GM12878 (cell line): Measurements from ENCODE around the gene IARS2. TPM values are rescaled to one million over a fixed set of nuclear protein-coding genes. Genes with fewer than 3 reads are reported as not detected.

ENCODE experiments used
- ATAC-seq: fragments of 200-7000 bp; cut with Tn5 transposase; 3 replicates; pipeline ENCODE4 v1.9.1; 2020; ENCODE audit warnings: mild to moderate bottlenecking, moderate library complexity
- BruUV-seq: library from RNA; stranded (reverse); fragments of 400-500 nt; replicated peaks from 2 replicates; lab custom pipeline; 2021; lab: Mats Ljungman, UMichigan
- CTCF ChIA-PET: fragments of 300-600 bp; sonication (Branson Sonifier 250); formaldehyde crosslinking; extraction: SDS; loops from one replicate; lab custom pipeline; 2021; ENCODE audit warnings: inconsistent platforms; lab: Yijun Ruan, JAX
- POLR2A ChIA-PET: fragments of 350-600 bp; formaldehyde crosslinking; extraction: SDS; loops from one replicate; lab custom pipeline; 2021; ENCODE audit warnings: inconsistent platforms; lab: Charles Lee
- RAD21 ChIA-PET: fragments of 300-600 bp; sonication (Branson Sonifier 250); formaldehyde crosslinking; loops from one replicate; lab custom pipeline; 2023; ENCODE audit warnings: antibody characterized with exemption; ENCODE audit not compliant: unreplicated experiment; lab: Charles Lee
- SMC1A ChIA-PET: fragments of 300-600 bp; sonication (Branson Sonifier 250); formaldehyde crosslinking; loops from one replicate; lab custom pipeline; 2023; ENCODE audit not compliant: unreplicated experiment, uncharacterized antibody; lab: Charles Lee
- DNase-seq: peaks from one replicate; pipeline ENCODE4 v3.0.0-alpha.2; 2011; ENCODE audit warnings: low read depth, low spot score
- FAIRE-seq: peaks from 3 replicates; lab custom pipeline; 2011; peaks lifted over from hg19 to GRCh38; lab: Jason Lieb, UNC
- H2AFZ ChIP-seq: 2 replicates; pipeline ENCODE4 v1.6.0; 2011; ENCODE audit warnings: low read depth, low read length, control low read depth; ENCODE audit not compliant: control insufficient read depth
- H3K27ac ChIP-seq: 2 replicates; pipeline ENCODE4 v1.5.1; 2011; ENCODE audit warnings: control low read depth; ENCODE audit not compliant: control insufficient read depth, insufficient read depth
- H3K27me3 ChIP-seq, 2 experiments: replicated peaks in 1 of 2; 2 replicates each; pipeline versions ENCODE4 v1.6.0 to v1.6.1; 2011; ENCODE audit warnings: low read length in 1 of 2; ENCODE audit not compliant: control insufficient read depth in 2 of 2, insufficient read depth in 2 of 2
- H3K36me3 ChIP-seq, 2 experiments: 2 replicates each; pipeline ENCODE4 v1.5.1; 2011; ENCODE audit warnings: low read length in 1 of 2; ENCODE audit not compliant: control insufficient read depth in 2 of 2, insufficient read depth in 2 of 2
- H3K4me1 ChIP-seq: 2 replicates; pipeline ENCODE4 v1.6.1; 2011; ENCODE audit warnings: mild to moderate bottlenecking, low read length, moderate library complexity, mixed read lengths; ENCODE audit not compliant: control insufficient read depth, insufficient read depth
- H3K4me2 ChIP-seq: 2 replicates; pipeline ENCODE4 v1.6.0; 2011; ENCODE audit warnings: control low read depth; ENCODE audit not compliant: control insufficient read depth, insufficient read depth
- H3K4me3 ChIP-seq: fragments of 200-600 bp; sonication (generic); 2 replicates; pipeline ENCODE4 v1.5.1; 2016
- H3K79me2 ChIP-seq: 2 replicates; pipeline ENCODE4 v1.6.0; 2011; ENCODE audit warnings: low read length; ENCODE audit not compliant: control insufficient read depth, insufficient read depth
- H3K9ac ChIP-seq: 2 replicates; pipeline ENCODE4 v1.8.0; 2011; ENCODE audit warnings: low read length, control low read depth, mixed read lengths; ENCODE audit not compliant: control insufficient read depth, insufficient read depth
- H3K9me3 ChIP-seq: replicated peaks from 3 replicates; pipeline ENCODE4 v1.5.1; 2011; ENCODE audit warnings: mild to moderate bottlenecking, low read length; ENCODE audit not compliant: control insufficient read depth, insufficient read depth
- H4K20me1 ChIP-seq: 2 replicates; pipeline ENCODE4 v1.6.0; 2011; ENCODE audit not compliant: control insufficient read depth, insufficient read depth
- ESRRA ChIP-seq: IDR thresholded peaks from 2 replicates; pipeline ENCODE4 v1.6.1; 2012; ENCODE audit warnings: mild to moderate bottlenecking, low read length, improper control_type of control experiment
- FOXM1 ChIP-seq: IDR thresholded peaks from 2 replicates; pipeline ENCODE4 v1.6.1; 2012; ENCODE audit warnings: low read depth, mild to moderate bottlenecking, inconsistent platforms, low read length, moderate library complexity
- MLLT1 ChIP-seq: fragments of 450-650 bp; IDR thresholded peaks from 2 replicates; pipeline ENCODE4 v1.6.1; 2016; ENCODE audit warnings: mild to moderate bottlenecking
- NR2C2 ChIP-seq: IDR thresholded peaks from 2 replicates; pipeline ENCODE4 v1.6.1; 2011; ENCODE audit warnings: borderline replicate concordance, low read depth; ENCODE audit not compliant: control insufficient read depth, insufficient read length
- POU2F2 ChIP-seq: IDR thresholded peaks from 3 replicates; pipeline ENCODE4 v1.6.1; 2011; ENCODE audit warnings: low read depth, mild to moderate bottlenecking, low read length, borderline replicate concordance
- RELB ChIP-seq: fragments of 450-650 bp; IDR thresholded peaks from 2 replicates; pipeline ENCODE4 v1.6.1; 2017; ENCODE audit warnings: low read depth, mild to moderate bottlenecking, moderate library complexity
- SKIL ChIP-seq: fragments of 450-650 bp; IDR thresholded peaks from 2 replicates; pipeline ENCODE4 v1.6.1; 2017; ENCODE audit warnings: mild to moderate bottlenecking, low read depth, inconsistent platforms; ENCODE audit not compliant: poor library complexity, severe bottlenecking
- ZBTB40 ChIP-seq: fragments of 450-650 bp; IDR thresholded peaks from 2 replicates; pipeline ENCODE4 v1.6.1; 2016; ENCODE audit warnings: mild to moderate bottlenecking, moderate library complexity, borderline replicate concordance
- ZNF592 ChIP-seq: fragments of 450-650 bp; IDR thresholded peaks from 2 replicates; pipeline ENCODE4 v1.6.1; 2017; ENCODE audit warnings: mild to moderate bottlenecking, moderate library complexity
- in situ Hi-C: fragments of 300-500 bp; cut with MboI; formaldehyde crosslinking; loops from 9 replicates; pipeline ENCODE4 v1.14.3; 2018; ENCODE audit warnings: mixed read lengths
- intact Hi-C: fragments of 100-400 bp; cut with micrococcal nuclease; formaldehyde crosslinking; loops from one replicate; pipeline ENCODE4 v1.14.2; 2022; ENCODE audit not compliant: unreplicated experiment
- polyA plus RNA-seq, 11 experiments: library from polyadenylated mRNA; depleted of rRNA in 4 of 11; unstranded in 6 of 11; stranded (reverse) in 5 of 11; fragments of >200 nt; fragmentation: Nextera tagmentation in 4 of 11; fragmentation: Illumina TruSeq in 1 of 11; extraction: Ambion mirVana in 4 of 11; extraction: Trizol in 1 of 11; gene quantifications; 1 replicate in 1 of 11; 2 replicates in 10 of 11; pipeline versions ENCODE4 v1.2.1 to v1.2.3, GENCODE V29; 2011 to 2016; ENCODE audit warnings: inconsistent platforms in 2 of 11, missing spikeins in 2 of 11, low read depth in 1 of 11
- total RNA-seq, 4 experiments: library from RNA; depleted of rRNA in 3 of 4; stranded (reverse); fragments of >200 nt in 3 of 4; fragmentation: Illumina TruSeq in 1 of 4; extraction: Trizol in 1 of 4; gene quantifications; 2 replicates each; pipeline versions ENCODE4 v1.2.1 to v1.2.3, GENCODE V29; 2013 to 2021

Gene IARS2
- total and polyA plus RNA-seq, 10 of the 15 experiments (the other 5 are each of a cell fraction or from before 2014, with no cell fraction given): 23.7 to 100 (median 66.8) TPM

- H3K79me2 ChIP-seq: no peaks in the 10 kb centered on the region
- H3K4me3 ChIP-seq: no peak overlapping the region
- no peaks in the 10 kb centered on the region for H4K20me1 ChIP-seq
- H3K9ac ChIP-seq: no peak overlapping the region
- H3K4me1 ChIP-seq: no peaks in the 10 kb centered on the region
- DNase-seq: no peak
- no peaks in the 10 kb centered on the region for H3K27me3 ChIP-seq
- no TSS peak for BruUV-seq
- POLR2A ChIA-PET: no interaction called here
- in situ Hi-C loops: no loop called here
- SMC1A ChIA-PET: interaction anchor here (0.9 to 2.7 kb wide), 11 partner anchors 9 to 207 kb away, joined by 3 to 18 read pairs (median 3); no protein-coding TSS in a partner anchor
- H3K4me2 ChIP-seq: no peak overlapping the region
- no peak for FAIRE-seq
- CTCF ChIA-PET: interaction anchor here (0.7 to 4.2 kb wide), 9 partner anchors 9 to 581 kb away, joined by 3 to 14 read pairs (median 4); partner anchors contain the start of gene BPNT1
- H3K9me3 ChIP-seq: no peaks in the 10 kb centered on the region
- no peak for ATAC-seq
- RAD21 ChIA-PET: interaction anchor here (2.1 to 2.3 kb wide), 2 partner anchors 10 to 23 kb away, joined by 6 to 8 read pairs; no protein-coding TSS in a partner anchor
- H3K27ac ChIP-seq: no peak overlapping the region
- H3K36me3 ChIP-seq: peaks cover 0 to 26% of the 10 kb centered on the region in 2 experiments; a peak in 2 of 4 replicates
- intact Hi-C loops: no loop called here
- no peak overlapping the region for H2AFZ ChIP-seq
- TF ChIP-seq ZNF592 (no peak), NR2C2 (no peak), FOXM1 (no peak), ESRRA (no peak), SKIL (no peak), ZBTB40 (no peak), RELB (no peak), POU2F2 (no peak), MLLT1 (no peak)
Measured at GRCh38 chr1:220195701-220196100, 101.8 kb downstream of the IARS2 start.
